ENCODE results near the gene ATP2B1. TPM values are rescaled to one million over a fixed set of nuclear protein-coding genes. Genes with fewer than 3 reads are reported as not detected.

The ATP2B1 gene
- total RNA-seq, 3 donors from 2014 or later, result 48.4 to 83.2 (median 60.2) TPM

DNA sequence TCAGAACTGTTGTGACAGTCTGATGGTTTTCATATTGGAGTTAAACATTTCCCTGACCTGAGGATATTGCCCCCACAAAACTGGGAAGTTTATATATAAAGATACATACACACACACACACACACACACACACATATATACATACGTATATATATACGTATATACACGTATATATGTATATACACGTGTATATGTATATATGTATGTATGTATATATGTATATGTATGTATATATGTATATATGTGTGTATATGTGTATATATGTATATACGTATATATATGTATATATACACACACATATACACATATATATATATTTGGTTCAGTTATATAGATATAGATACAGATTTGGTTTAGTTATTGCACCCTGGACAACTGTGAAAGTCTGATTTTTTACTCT, 65.7 kb downstream of the ATP2B1 start:
- Histone ChIP-seq H3K4me3 (no peak overlapping the region), H3K4me1 (ENCODE audit: low read depth) (no peaks in the 10 kb centered on the region), H3K36me3 (ENCODE audit: low read depth) (no peaks in the 10 kb centered on the region), H3K9me3 (no peaks in the 10 kb centered on the region)
- no peak for ATAC-seq
- DNase-seq, result no peak
- TF ChIP-seq, protein P1, sequence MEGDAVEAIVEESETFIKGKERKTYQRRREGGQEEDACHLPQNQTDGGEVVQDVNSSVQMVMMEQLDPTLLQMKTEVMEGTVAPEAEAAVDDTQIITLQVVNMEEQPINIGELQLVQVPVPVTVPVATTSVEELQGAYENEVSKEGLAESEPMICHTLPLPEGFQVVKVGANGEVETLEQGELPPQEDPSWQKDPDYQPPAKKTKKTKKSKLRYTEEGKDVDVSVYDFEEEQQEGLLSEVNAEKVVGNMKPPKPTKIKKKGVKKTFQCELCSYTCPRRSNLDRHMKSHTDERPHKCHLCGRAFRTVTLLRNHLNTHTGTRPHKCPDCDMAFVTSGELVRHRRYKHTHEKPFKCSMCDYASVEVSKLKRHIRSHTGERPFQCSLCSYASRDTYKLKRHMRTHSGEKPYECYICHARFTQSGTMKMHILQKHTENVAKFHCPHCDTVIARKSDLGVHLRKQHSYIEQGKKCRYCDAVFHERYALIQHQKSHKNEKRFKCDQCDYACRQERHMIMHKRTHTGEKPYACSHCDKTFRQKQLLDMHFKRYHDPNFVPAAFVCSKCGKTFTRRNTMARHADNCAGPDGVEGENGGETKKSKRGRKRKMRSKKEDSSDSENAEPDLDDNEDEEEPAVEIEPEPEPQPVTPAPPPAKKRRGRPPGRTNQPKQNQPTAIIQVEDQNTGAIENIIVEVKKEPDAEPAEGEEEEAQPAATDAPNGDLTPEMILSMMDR (IDR thresholded peaks at IDR 0.05), result no peak
- intact Hi-C loops (cut with DNase I, micrococcal nuclease), result no loop called here

DNA sequence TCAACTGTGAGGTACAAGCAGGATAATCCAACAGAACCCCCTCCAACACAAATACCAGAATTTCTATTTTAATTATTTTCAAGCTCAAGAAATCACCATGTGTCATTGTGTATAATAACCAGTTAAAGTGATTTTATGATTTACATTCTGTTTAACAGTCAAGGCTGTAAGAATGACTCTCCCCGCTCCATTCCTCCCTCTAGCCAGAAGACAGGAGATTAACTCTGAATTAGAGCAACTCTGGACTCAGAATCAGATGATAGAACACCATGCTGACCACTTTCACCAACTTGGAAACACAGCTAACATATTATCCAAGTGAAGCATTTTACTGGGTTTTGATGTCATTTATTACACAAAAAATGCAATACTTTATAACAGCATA, 71.9 kb downstream of the ATP2B1 start:
- intact Hi-C loops (cut with DNase I, micrococcal nuclease), result no loop called here
- ATAC-seq, result no peak
- no peak for DNase-seq
- H3K36me3 ChIP-seq (ENCODE audit: low read depth), result no peaks in the 10 kb centered on the region
- H3K4me3 ChIP-seq, result no peak overlapping the region
- peaks cover 16% of the 10 kb centered on the region for H3K4me1 ChIP-seq (ENCODE audit: low read depth)
- no peaks in the 10 kb centered on the region for H3K9me3 ChIP-seq
- TF ChIP-seq, protein P1 (IDR thresholded peaks at IDR 0.05), result no peak

DNA sequence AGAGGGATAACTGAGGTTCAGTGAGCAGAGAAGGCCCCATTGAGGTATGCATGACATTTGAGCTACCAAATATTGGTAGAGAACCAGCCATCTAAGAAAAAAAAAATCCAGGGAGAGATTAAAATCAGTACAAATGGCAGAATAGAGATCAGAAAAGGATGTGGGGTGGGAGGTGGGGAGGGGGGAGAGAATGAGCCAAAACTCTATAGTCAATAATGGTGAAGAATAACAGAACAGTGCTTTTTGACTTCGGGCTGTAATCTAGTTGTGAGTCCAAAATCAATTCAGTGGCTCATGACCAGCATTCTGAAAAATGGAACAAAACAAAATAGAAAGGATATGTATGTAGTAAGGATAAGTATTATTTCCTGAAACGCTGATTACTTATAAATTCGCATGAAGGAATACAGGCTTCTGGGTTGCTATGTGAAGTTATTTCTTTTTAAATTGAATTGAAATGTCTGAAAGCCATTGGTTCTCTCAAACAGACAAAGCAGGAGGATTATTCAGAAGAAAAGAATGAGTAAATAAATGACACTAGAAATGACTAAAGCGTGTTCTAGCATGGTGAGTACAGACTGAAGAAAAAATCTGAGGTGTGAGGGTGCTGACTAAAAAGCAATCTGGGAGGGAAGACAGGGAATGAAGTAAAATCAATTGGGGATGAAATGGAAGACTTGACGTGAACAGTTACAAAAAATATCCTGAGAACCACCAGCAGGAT, 72.4 kb downstream of the ATP2B1 start:
- Histone ChIP-seq H3K4me1 (ENCODE audit: low read depth) (peaks cover 16% of the 10 kb centered on the region), H3K36me3 (ENCODE audit: low read depth) (no peaks in the 10 kb centered on the region), H3K9me3 (no peaks in the 10 kb centered on the region), H3K4me3 (no peak overlapping the region)
- TF ChIP-seq, protein P1 (IDR thresholded peaks at IDR 0.05), result no peak
- ATAC-seq (no peak), DNase-seq (no peak)
- intact Hi-C loops (cut with DNase I, micrococcal nuclease), result no loop called here

DNA sequence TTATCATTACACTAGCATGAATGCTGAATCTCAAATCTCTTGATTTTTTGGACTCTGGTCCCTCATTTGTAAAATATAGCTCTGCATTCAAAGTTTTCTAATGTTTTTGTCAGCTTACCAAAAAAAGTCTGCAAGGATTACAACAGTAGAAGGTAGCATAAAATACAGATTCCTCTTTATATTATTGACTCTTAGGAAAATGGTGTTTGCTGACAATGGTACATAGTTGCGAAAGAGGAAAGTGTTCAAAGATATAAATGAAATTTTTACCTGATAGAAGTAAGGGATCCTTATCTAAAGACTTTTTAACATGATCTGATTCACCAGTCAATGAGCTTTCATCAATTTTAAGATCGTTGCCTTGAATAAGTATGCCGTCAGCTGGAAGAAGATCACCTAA, 74.1 kb downstream of the ATP2B1 start:
- Histone ChIP-seq H3K9me3 (no peaks in the 10 kb centered on the region), H3K4me3 (no peak overlapping the region), H3K4me1 (ENCODE audit: low read depth) (peaks cover 16% of the 10 kb centered on the region), H3K36me3 (ENCODE audit: low read depth) (no peaks in the 10 kb centered on the region)
- ATAC-seq (no peak), DNase-seq (no peak)
- intact Hi-C loops (cut with DNase I, micrococcal nuclease), result no loop called here
- TF ChIP-seq, protein P1 (IDR thresholded peaks at IDR 0.05), result no peak

DNA sequence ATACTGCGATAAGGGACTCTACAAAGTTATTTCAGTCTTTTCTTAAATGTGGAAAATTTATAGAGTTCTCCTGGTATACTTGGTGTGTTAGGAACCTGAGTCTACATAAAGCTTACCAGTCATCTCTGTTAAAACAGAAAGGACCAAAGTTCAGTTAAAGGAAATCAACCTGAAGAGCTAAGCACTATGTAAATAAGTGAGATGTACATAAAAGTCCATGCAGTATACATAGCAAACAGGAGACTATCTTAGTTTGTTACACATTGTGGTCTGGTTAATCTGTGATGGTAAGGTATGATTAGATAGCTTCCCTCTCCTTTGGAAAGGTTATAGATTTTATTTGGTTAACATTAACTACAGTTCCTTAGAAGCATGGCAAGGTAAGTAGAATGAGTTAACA, 75.9 kb downstream of the ATP2B1 start:
- Histone ChIP-seq H3K36me3 (ENCODE audit: low read depth) (no peaks in the 10 kb centered on the region), H3K4me3 (no peak overlapping the region), H3K4me1 (ENCODE audit: low read depth) (peaks cover 16% of the 10 kb centered on the region), H3K9me3 (no peaks in the 10 kb centered on the region)
- ATAC-seq (peak; percentile 98), DNase-seq (no peak)
- TF ChIP-seq, protein P1 (IDR thresholded peaks at IDR 0.05), result no peak
- intact Hi-C loops (cut with DNase I, micrococcal nuclease), result no loop called here

DNA sequence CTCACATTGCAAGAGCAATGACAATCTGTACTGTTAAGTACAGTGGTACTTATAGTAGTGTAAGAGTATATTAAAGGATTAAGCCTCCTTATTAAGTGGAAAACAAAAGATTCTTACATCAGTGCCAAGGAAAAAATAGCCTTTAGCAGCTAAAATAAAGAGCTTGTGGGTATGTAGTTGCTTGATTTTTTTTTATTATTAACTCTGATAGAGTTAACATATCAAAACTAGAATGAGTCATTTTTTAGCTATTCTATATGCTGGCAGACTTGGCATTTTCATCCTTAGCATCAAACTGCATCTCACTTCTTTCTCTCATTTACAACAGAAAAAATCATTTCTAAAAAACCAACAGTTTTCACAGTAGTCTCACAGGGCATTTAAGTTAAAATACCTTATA, 86.5 kb downstream of the ATP2B1 start:
- Histone ChIP-seq H3K4me3 (no peak overlapping the region), H3K4me1 (ENCODE audit: low read depth) (no peaks in the 10 kb centered on the region), H3K9me3 (no peaks in the 10 kb centered on the region), H3K36me3 (ENCODE audit: low read depth) (no peaks in the 10 kb centered on the region)
- TF ChIP-seq, protein P1 (IDR thresholded peaks at IDR 0.05), result no peak
- DNase-seq (no peak), ATAC-seq (no peak)
- intact Hi-C loops (cut with DNase I, micrococcal nuclease), result no loop called here
